HUES48 (cell line): ENCODE data around the gene IL15.
"Not testable (repeated sequence)": the region's sequence is repeated elsewhere in the genome, so short reads cannot be mapped to it uniquely, and the experiment has no call there.

Source experiments
- H3K27ac ChIP-seq: one replicate; pipeline ENCODE4 v1.7.0; 2013; ENCODE audit warnings: low read depth, low read length, inconsistent platforms
- H3K27me3 ChIP-seq: 2 replicates; pipeline ENCODE4 v1.6.1; 2013; ENCODE audit warnings: mild to moderate bottlenecking, low read length; ENCODE audit not compliant: control insufficient read depth, insufficient read depth
- H3K36me3 ChIP-seq: 2 replicates; pipeline ENCODE4 v1.6.1; 2013; ENCODE audit warnings: low read length; ENCODE audit not compliant: control insufficient read depth, insufficient read depth
- H3K4me1 ChIP-seq: 2 replicates; pipeline ENCODE4 v1.6.1; 2013; ENCODE audit warnings: mild to moderate bottlenecking, low read length; ENCODE audit not compliant: control insufficient read depth, insufficient read depth
- H3K4me3 ChIP-seq: 2 replicates; pipeline ENCODE4 v1.5.1; 2013; ENCODE audit warnings: mild to moderate bottlenecking, low read depth, low read length
- H3K9ac ChIP-seq: 2 replicates; pipeline ENCODE4 v1.6.1; 2013; ENCODE audit warnings: mild to moderate bottlenecking, low read depth, low read length, moderate library complexity
- H3K9me3 ChIP-seq: 2 replicates; pipeline ENCODE4 v1.6.1; 2013; ENCODE audit warnings: low read length; ENCODE audit not compliant: control insufficient read depth, insufficient read depth

Gene IL15

GRCh38 chr4:141730805-141731204, 94.4 kb downstream of the IL15 start:
- no peaks in the 10 kb centered on the region for H3K4me1 ChIP-seq
- H3K9ac ChIP-seq, result no peak overlapping the region
- no peaks in the 10 kb centered on the region for H3K27me3 ChIP-seq
- no peak overlapping the region for H3K27ac ChIP-seq
- H3K36me3 ChIP-seq, result no peaks in the 10 kb centered on the region
- no peaks in the 10 kb centered on the region for H3K9me3 ChIP-seq
- no peak overlapping the region for H3K4me3 ChIP-seq

DNA sequence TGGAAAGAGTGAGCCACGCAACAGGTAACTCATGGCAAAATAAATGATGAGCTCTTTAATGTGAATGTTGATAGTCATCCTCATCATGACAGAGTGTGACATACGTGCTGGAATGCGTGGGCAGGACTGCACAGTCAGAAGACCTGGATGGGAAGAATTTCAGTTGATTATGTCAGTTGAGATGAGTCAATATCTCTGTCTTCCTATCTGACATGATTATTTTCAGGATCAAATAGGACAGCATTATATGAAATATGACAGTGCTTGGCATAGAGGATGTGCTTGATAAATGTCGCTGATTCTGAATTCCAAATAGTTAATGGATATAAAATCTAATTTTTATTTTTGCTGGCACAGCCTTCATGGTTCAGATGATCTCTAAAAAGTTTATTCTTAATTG, 95.1 kb downstream of the IL15 start:
- no peaks in the 10 kb centered on the region for H3K27me3 ChIP-seq
- H3K27ac ChIP-seq, result no peak overlapping the region
- no peak overlapping the region for H3K9ac ChIP-seq
- peaks cover 1% of the 10 kb centered on the region; the same call in 1 of the 2 replicates for H3K4me1 ChIP-seq
- no peak overlapping the region for H3K4me3 ChIP-seq
- no peaks in the 10 kb centered on the region for H3K36me3 ChIP-seq
- H3K9me3 ChIP-seq, result no peaks in the 10 kb centered on the region

GRCh38 chr4:141739636-141740035, 103.3 kb downstream of the IL15 start:
- Histone ChIP-seq H3K9ac (no peak overlapping the region), H3K4me3 (no peak overlapping the region), H3K36me3 (no peaks in the 10 kb centered on the region), H3K27ac (no peak overlapping the region), H3K27me3 (no peaks in the 10 kb centered on the region), H3K9me3 (peaks cover 3% of the 10 kb centered on the region; the same call in 1 of the 2 replicates), H3K4me1 (peaks cover 8% of the 10 kb centered on the region)

DNA sequence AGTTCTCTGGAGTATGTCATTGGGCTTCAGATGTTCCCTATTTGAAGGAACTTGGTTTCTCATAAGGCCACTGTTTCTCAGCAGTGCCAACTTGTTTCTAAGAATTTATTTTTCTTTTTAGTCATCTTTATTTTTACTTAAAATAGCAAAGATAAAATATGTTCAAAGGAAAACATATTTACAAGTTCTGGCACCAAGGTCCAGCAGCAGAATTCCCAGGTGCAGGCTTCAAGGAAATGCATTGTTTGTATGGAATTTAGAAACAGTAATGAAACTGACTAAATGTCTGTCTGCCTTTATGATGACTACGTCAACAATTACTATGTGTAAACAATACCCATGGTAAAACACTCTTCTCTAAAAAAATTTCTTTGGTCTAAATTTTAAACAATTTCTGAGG, 109.6 kb downstream of the IL15 start:
- peaks cover 3% of the 10 kb centered on the region; the same call in 1 of the 2 replicates for H3K9me3 ChIP-seq
- no peaks in the 10 kb centered on the region for H3K4me1 ChIP-seq
- H3K36me3 ChIP-seq, result no peaks in the 10 kb centered on the region
- no peak overlapping the region for H3K4me3 ChIP-seq
- H3K27me3 ChIP-seq, result no peaks in the 10 kb centered on the region
- no peak overlapping the region for H3K27ac ChIP-seq
- no peak overlapping the region for H3K9ac ChIP-seq

GRCh38 chr4:141751806-141752205, 115.4 kb downstream of the IL15 start:
- not testable (repeated sequence) for H3K27ac ChIP-seq

DNA sequence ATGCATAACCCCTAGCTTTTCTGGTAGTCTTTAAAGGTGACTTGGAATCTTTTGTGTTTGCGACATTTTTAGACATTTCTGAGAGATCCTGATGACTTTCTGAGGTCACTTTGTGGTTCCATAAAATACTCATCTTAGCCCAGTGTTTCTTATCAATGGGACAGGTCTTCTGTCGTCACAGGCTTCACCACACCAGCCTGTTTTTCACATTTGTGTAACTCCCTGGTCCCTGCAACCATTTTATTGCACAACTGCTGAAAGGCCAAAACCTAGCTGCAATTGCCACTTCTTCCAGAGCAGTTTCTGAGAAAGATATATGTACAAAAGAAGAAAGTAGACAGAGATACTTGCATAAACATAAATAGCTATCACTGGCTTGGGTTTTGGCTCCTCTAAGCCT, 120.9 kb downstream of the IL15 start:
- H3K4me1 ChIP-seq, result peaks cover 9% of the 10 kb centered on the region; the same call in 1 of the 2 replicates
- no peak overlapping the region for H3K4me3 ChIP-seq
- no peak overlapping the region for H3K27ac ChIP-seq
- H3K27me3 ChIP-seq, result no peaks in the 10 kb centered on the region
- H3K36me3 ChIP-seq, result no peaks in the 10 kb centered on the region
- no peaks in the 10 kb centered on the region for H3K9me3 ChIP-seq
- H3K9ac ChIP-seq, result no peak overlapping the region

More at GRCh38 chr4:141751806-141752205, 115.4 kb downstream of the IL15 start:
- not testable (repeated sequence) for H3K9me3 ChIP-seq, H3K27me3 ChIP-seq, H3K36me3 ChIP-seq, H3K4me1 ChIP-seq, H3K9ac ChIP-seq, H3K4me3 ChIP-seq

- H3K9ac ChIP-seq, result no peak overlapping the region
Measured at GRCh38 chr4:141759796-141760425, 123.5 kb downstream of the IL15 start.

DNA sequence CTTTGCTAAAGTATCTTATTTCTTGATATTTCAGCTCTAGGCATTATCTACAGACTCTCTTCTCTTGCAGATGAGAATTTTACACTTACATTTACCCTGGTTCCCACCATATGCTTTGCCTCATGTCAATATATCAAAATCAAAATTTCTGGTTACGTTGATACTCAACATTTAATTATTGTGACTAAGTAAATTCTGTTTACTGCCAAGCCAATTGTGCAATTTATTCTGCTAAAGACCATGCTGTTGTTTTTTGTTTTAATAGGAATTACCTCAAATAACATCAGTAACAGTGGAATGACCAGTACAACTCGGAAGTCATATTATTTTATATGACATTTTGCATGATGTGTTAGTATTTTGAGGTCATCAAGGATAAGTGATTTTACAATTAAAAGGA, 125.5 kb downstream of the IL15 start:
- Histone ChIP-seq H3K9ac (no peak overlapping the region), H3K27me3 (no peaks in the 10 kb centered on the region), H3K4me3 (no peak overlapping the region), H3K9me3 (no peaks in the 10 kb centered on the region), H3K36me3 (no peaks in the 10 kb centered on the region), H3K4me1 (peaks cover 9% of the 10 kb centered on the region; the same call in 1 of the 2 replicates), H3K27ac (no peak overlapping the region)

More at GRCh38 chr4:141759796-141760425, 123.5 kb downstream of the IL15 start:
- no peak overlapping the region for H3K4me3 ChIP-seq
- H3K4me1 ChIP-seq, result peaks cover 9% of the 10 kb centered on the region; the same call in 1 of the 2 replicates
- no peaks in the 10 kb centered on the region for H3K9me3 ChIP-seq
- H3K27me3 ChIP-seq, result no peaks in the 10 kb centered on the region
- H3K36me3 ChIP-seq, result no peaks in the 10 kb centered on the region
- H3K27ac ChIP-seq, result no peak overlapping the region

GRCh38 chr4:141763374-141763773, 127.0 kb downstream of the IL15 start:
- H3K9me3 ChIP-seq, result no peaks in the 10 kb centered on the region
- no peak overlapping the region for H3K4me3 ChIP-seq
- H3K27ac ChIP-seq, result no peak overlapping the region
- H3K27me3 ChIP-seq, result no peaks in the 10 kb centered on the region
- H3K36me3 ChIP-seq, result no peaks in the 10 kb centered on the region
- no peaks in the 10 kb centered on the region for H3K4me1 ChIP-seq
- H3K9ac ChIP-seq, result no peak overlapping the region

- Histone ChIP-seq H3K9ac (no peak overlapping the region), H3K27me3 (no peaks in the 10 kb centered on the region), H3K27ac (no peak overlapping the region), H3K9me3 (no peaks in the 10 kb centered on the region), H3K4me1 (peaks cover 22% of the 10 kb centered on the region), H3K36me3 (no peaks in the 10 kb centered on the region), H3K4me3 (no peak overlapping the region)
Measured at GRCh38 chr4:141768954-141769353, 132.6 kb downstream of the IL15 start.

DNA sequence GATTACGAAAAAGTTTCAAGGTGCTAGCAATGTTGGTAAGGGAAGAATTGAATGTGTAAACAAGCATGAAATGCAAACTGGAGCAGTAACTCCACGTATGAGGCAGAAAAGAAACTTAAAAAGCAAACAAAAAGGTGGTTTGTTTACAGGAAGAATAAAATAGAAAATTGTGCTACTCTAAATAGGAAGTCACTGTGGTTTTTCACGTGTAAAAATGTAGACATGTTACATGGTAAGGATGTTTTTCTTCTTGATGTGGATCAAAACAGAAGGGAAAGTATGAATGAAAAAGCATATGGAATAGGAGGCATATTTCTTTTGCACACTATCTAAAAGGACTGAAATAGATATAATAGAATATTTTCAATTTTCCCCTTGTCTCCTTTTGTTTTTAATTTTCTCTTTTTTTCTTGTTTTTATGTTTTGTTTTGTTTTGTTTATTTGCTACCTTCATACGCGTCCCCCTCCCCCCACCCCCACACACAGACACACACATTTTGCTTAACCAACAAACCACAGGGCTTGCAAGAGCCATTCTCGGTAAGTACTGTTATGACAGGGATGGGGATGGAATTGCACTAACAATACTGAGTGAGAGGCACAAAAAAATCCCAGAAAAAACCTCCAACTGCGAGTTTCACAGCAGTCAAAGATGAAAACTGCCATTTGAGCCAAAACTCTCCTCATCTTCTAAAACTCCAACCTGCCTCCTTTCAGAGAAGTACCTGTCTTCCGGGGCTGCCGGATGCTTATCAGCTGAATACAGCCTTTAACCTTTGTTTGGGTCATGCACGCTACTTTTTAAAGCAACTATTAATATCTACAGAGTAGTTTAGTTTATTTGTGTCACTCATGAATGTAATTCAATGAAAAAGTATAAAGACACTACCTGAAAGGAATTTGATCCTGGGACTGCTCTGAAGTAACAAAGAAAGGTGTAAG, 135.8 kb downstream of the IL15 start:
- H3K36me3 ChIP-seq, result no peaks in the 10 kb centered on the region
- no peaks in the 10 kb centered on the region for H3K27me3 ChIP-seq
- no peak overlapping the region for H3K4me3 ChIP-seq
- no peaks in the 10 kb centered on the region for H3K9me3 ChIP-seq
- H3K4me1 ChIP-seq, result peaks cover 22% of the 10 kb centered on the region
- H3K27ac ChIP-seq, result no peak overlapping the region
- no peak overlapping the region for H3K9ac ChIP-seq
